Fibroblast of villous mesenchyme (primary cell): ENCODE data around the gene SLC9A5. TPM values are rescaled to one million over a fixed set of nuclear protein-coding genes. Genes with fewer than 3 reads are reported as not detected.
A peak's percentile ranks its signal among the peaks of the same experiment; 100 is the strongest.

Experiments used
- DNase-seq: peaks from one replicate; pipeline ENCODE4 v3.0.0-alpha.2; 2010; ENCODE audit warnings: low read depth
- H3K4me3 ChIP-seq: 2 replicates; pipeline ENCODE4 v1.5.1; 2011; ENCODE audit warnings: low read depth, mild to moderate bottlenecking, low read length
- CTCF ChIP-seq: IDR thresholded peaks from 2 replicates; pipeline ENCODE4 v1.5.1; 2012; ENCODE audit warnings: low read depth, mild to moderate bottlenecking, low read length; ENCODE audit not compliant: insufficient read depth
- total RNA-seq: library from RNA; depleted of rRNA; stranded (reverse); fragments of >200 nt; gene quantifications from 2 replicates; pipeline ENCODE4 v1.2.3, GENCODE V29; 2012

Gene SLC9A5
- total RNA-seq, 1 donor: 2.2 TPM

GRCh38 chr16:67265834-67266233, 17.1 kb downstream of the SLC9A5 start:
- TF ChIP-seq CTCF: no peak
- DNase-seq: no peak
- H3K4me3 ChIP-seq: no peak overlapping the region

- TF ChIP-seq CTCF: no peak
- no peak overlapping the region for H3K4me3 ChIP-seq
- peak; percentile 92 for DNase-seq
Observed at GRCh38 chr16:67268136-67268579, 19.4 kb downstream of the SLC9A5 start.

- DNase-seq: no peak
Observed at GRCh38 chr16:67269766-67270165, 21.0 kb downstream of the SLC9A5 start.

GRCh38 chr16:67270931-67271338, 22.2 kb downstream of the SLC9A5 start:
- no peak overlapping the region for H3K4me3 ChIP-seq
- no peak for TF ChIP-seq CTCF
- DNase-seq: no peak

More at GRCh38 chr16:67269766-67270165, 21.0 kb downstream of the SLC9A5 start:
- TF ChIP-seq CTCF: no peak
- no peak overlapping the region for H3K4me3 ChIP-seq

- H3K4me3 ChIP-seq: no peak overlapping the region
- DNase-seq: no peak
- TF ChIP-seq CTCF: no peak
Observed at GRCh38 chr16:67271446-67271845, 22.7 kb downstream of the SLC9A5 start.

GRCh38 chr16:67275321-67275720, 26.5 kb downstream of the SLC9A5 start:
- no peak overlapping the region for H3K4me3 ChIP-seq
- no peak for DNase-seq
- TF ChIP-seq CTCF: no peak

- DNase-seq: peak; percentile 99
- no peak for TF ChIP-seq CTCF
- H3K4me3 ChIP-seq: peak overlapping the region; percentile 69
Observed at GRCh38 chr16:67277294-67277998, 28.7 kb downstream of the SLC9A5 start.
